NCI-H2029 treated with DMSO at 0.1 percent for 48 hours (cell line): ENCODE measurements around the gene LTBR.

Experiments
- DNase-seq: peaks from one replicate; lab custom pipeline; 2025; lab: John Stamatoyannopoulos, UW

Gene LTBR

GRCh38 chr12:6368906-6369525 is 14.9 kb upstream of the LTBR start:
- no peak for DNase-seq

GRCh38 chr12:6369916-6370575 is 13.9 kb upstream of the LTBR start:
- DNase-seq = no peak

- no peak for DNase-seq
Measured at GRCh38 chr12:6370576-6370935, 13.4 kb upstream of the LTBR start.

- DNase-seq = peak; percentile 84
Measured at GRCh38 chr12:6370994-6371754, 12.8 kb upstream of the LTBR start.

GRCh38 chr12:6372403-6373003 is 11.5 kb upstream of the LTBR start:
- DNase-seq = peak; percentile 77

- peak; percentile 94 for DNase-seq
Measured at GRCh38 chr12:6373022-6373787, 10.8 kb upstream of the LTBR start.

GRCh38 chr12:6374028-6374785 is 9.8 kb upstream of the LTBR start:
- no peak for DNase-seq

- no peak for DNase-seq
Measured at GRCh38 chr12:6374786-6375160, 9.2 kb upstream of the LTBR start.

GRCh38 chr12:6375269-6376078 is 8.5 kb upstream of the LTBR start, which contains the start of gene SCNN1A:
Gene SCNN1A (minus strand): TSS chr12:6375563. CDS start chr12:6374783, 780 bp downstream.
- DNase-seq = peak; percentile 72

GRCh38 chr12:6376079-6376869 is 7.7 kb upstream of the LTBR start:
- DNase-seq = no peak

GRCh38 chr12:6376870-6377666 is 6.9 kb upstream of the LTBR start:
- no peak for DNase-seq

- no peak for DNase-seq
Measured at GRCh38 chr12:6377667-6377994, 6.3 kb upstream of the LTBR start.

- DNase-seq = no peak
Measured at GRCh38 chr12:6378709-6379472, 5.1 kb upstream of the LTBR start.

GRCh38 chr12:6380141-6381121 is 3.5 kb upstream of the LTBR start:
- DNase-seq = no peak

- DNase-seq = no peak
Measured at GRCh38 chr12:6382371-6382770, 1.6 kb upstream of the LTBR start.

GRCh38 chr12:6382982-6383381 is 980 bp upstream of the LTBR start:
- DNase-seq = no peak
